Daoy (cell line): ENCODE measurements around the gene LRRK2. TPM values are rescaled to one million over a fixed set of nuclear protein-coding genes. Genes with fewer than 3 reads are reported as not detected.
"Not testable (repeated sequence)": the region's sequence is repeated elsewhere in the genome, so short reads cannot be mapped to it uniquely, and the experiment has no call there.

Source experiments
- DNase-seq: peaks from one replicate; pipeline ENCODE4 v3.0.0-alpha.2; 2015; ENCODE audit warnings: low read depth
- total RNA-seq: library from RNA; depleted of rRNA; stranded (reverse); fragments of >200 nt; shearing (Covaris generic); gene quantifications from 2 replicates; pipeline ENCODE4 v1.2.3, GENCODE V29; 2014

The LRRK2 gene
- total RNA-seq, 1 experiment from 2014 or later = 1.5 TPM

- DNase-seq = no peak
Observed at GRCh38 chr12:40313928-40314327, 89.1 kb downstream of the LRRK2 start.

- DNase-seq = no peak
Observed at GRCh38 chr12:40314927-40315326, 90.1 kb downstream of the LRRK2 start.

DNA sequence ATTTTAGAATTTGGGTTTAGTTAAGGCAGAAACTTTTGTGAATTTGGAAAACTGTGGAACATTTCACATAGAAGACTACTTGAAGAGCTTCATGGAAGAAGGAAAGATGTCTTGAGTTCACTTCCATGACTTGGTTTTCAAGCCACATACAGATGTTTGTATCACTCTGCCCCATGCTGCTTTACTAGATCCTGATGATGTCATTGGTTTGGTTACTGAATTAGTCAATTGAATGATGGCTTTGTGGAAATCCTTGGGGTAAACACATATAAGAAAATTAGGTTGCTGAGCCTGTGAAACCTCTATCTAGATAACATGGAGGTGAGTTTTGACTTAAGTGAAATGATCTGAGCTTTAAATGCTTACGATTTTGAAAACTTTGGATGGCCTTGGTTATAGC lies 90.6 kb downstream of the LRRK2 start:
- no peak for DNase-seq

GRCh38 chr12:40324261-40324660 lies 99.5 kb downstream of the LRRK2 start:
- no peak for DNase-seq

- peak; percentile 58 for DNase-seq
Observed at GRCh38 chr12:40325349-40325960, 100.7 kb downstream of the LRRK2 start.

DNA sequence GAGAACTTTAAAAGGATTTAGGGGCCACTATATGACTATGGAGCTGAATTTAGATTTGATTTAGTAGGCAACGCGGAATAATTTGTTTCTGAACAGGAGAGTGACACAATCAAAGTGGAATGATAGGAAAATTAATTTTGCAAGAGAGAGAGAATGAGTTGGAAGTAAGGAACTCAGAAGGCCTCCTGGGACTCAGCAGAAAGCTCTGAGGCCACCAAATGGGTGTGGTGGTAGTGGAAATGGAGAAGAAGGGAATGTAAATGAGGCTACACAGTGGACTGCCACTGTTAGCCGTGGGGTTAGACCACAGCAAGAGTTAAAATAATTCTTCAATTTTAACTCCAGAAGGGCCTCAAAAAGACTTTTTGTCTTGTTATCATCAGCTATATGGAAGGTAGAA lies 102.7 kb downstream of the LRRK2 start:
- no peak for DNase-seq

DNA sequence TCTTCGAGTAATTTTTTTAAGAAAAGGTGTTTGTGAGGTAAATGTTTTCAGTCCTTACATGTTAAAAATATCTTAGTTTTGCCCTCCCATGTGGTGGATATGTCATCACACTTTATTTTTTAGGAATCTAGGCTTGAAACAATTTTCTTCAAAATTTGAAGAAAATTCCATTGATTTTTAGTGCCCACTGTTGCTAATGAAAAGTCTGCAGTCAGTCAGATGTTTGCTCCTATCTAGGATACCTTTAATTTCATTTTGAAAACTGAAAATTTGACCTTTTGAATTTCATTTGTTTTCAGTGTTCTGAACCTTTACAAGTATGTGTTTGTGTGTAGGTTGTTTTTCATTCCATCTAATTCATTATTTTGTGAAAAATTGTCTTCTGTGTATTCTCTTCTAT lies 105.4 kb downstream of the LRRK2 start:
- DNase-seq = no peak

DNA sequence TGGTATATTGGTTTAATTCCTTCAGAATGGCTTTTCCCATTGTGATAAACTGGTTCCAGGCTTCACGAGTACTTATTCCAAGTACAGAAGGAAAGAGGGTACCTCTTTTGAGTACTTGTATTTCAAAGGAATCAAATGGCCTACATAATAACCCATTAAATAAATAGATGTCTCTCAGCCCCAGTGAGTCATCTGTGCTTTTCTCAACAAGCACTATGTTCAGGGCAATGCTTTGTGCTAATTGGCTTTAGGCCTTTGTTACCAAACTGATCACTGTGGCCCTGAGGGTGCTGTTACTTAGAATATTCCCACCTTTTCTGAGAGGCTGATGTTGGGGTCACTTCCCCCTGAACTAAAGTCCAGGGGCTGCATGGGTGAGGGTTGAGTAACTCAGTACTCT lies 107.1 kb downstream of the LRRK2 start:
- no peak for DNase-seq

- DNase-seq = no peak
Observed at GRCh38 chr12:40335991-40336390, 111.2 kb downstream of the LRRK2 start.

- DNase-seq = no peak
Observed at GRCh38 chr12:40336573-40337199, 111.9 kb downstream of the LRRK2 start.

DNA sequence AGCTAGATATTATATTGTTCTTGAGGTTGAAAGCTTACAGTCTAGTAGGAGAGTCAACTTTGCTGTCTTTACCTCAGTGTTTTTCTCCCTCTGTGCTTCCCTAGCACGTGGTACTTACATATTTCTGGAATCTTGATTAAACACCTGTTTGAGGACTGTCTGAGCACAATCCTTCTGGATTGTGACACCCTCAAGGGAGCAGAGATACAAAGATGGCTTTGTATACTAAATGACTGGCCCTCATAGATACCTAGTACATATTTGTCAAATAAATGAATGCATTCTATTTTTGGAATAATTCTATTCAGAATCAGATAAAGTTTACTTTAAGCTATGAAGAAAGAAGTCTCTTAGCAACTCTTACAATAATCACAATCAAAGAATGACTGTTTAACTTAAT lies 113.3 kb downstream of the LRRK2 start:
- DNase-seq = no peak

DNA sequence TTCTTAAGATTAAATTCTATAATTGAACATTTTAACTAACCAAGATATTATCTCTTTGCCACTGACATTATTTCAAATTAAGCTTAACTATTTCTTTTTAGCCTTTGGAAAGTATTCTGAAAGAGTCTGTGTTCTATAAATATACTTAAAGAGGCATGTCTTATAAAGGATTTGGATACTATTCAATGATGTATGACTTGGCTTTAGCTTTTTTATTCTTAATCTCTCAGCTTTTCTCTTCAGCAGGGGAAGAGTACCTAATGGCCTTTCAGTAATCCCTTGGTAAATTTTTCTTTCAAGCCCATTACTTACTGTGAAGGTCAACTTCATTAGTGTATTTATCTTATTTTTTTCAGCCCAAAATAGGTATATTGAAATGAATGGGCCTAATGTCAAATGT lies 113.8 kb downstream of the LRRK2 start:
- no peak for DNase-seq

DNA sequence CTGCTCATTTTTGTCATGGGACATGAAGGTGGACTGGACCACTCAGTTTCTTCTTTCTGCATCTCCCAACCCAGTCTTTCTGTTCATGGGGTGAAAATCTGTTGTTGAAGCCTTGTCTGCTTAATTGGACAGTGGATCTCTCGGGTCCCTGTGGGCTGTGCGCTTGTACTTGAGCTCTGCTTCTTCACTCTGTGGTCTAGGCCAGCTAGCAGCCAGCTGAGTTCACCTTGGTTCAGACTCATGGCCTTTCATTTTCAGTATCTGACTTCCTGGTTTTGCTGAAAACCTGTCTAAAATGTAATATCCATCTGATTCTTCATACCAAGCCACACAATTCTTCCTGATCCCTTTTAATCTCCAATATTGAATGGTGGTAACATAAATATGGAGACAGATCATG lies 117.2 kb downstream of the LRRK2 start:
- DNase-seq = no peak

DNA sequence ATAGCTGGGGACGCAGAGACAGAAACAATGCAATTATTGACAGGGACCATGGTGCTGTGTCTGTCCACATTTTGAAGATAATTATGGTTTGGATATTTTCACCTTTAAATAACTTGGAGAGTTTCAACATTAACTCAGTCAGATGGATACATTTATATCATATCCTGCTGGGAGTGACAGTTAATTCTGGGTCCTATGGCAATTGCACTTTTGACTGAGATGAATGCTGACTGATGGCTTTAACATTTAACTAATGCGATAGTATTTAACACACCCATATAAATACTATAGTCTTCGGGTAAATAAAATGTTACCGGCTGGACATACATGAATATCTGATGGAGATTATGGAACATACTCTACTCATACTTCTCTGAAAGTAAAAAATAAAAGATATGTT lies 118.3 kb downstream of the LRRK2 start:
- DNase-seq = no peak

- DNase-seq = no peak
Observed at GRCh38 chr12:40344312-40344711, 119.5 kb downstream of the LRRK2 start.

GRCh38 chr12:40351976-40352375 lies 127.2 kb downstream of the LRRK2 start:
- DNase-seq = no peak

- no peak for DNase-seq
Observed at GRCh38 chr12:40375076-40375475, 150.3 kb downstream of the LRRK2 start.

DNA sequence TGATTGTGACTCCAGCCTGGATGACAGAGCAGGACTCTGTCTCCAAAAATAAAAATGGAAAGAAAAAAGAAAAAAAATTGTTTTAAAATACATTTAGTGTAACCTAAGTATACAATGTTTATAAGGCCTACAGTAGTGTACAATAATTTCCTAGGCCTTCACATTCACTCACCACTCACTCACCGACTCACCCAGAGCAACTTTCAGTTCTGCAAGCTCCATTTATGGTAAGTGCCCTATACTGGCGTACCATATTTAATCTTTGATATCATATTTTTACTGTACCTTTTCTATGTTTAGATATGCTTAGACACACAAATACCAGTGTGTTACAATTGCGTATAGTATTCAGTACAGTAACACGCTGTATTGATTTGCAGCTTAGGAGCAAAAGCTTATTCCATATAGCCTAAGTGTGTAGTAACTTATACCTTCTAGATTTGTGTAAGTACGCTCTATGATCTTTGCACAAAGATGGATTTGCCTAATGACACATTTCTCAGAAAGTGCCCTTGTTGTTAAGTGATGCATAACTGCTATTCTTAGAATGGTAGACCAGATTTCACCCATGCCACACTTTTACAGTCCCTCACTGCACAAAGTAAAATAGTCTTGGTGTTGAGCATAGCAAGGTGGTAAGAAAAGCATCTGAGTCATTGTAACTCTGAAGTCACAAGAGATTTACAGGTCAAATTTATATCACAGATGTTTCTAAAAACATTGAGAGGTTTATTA lies 151.9 kb downstream of the LRRK2 start:
- no peak for DNase-seq

DNA sequence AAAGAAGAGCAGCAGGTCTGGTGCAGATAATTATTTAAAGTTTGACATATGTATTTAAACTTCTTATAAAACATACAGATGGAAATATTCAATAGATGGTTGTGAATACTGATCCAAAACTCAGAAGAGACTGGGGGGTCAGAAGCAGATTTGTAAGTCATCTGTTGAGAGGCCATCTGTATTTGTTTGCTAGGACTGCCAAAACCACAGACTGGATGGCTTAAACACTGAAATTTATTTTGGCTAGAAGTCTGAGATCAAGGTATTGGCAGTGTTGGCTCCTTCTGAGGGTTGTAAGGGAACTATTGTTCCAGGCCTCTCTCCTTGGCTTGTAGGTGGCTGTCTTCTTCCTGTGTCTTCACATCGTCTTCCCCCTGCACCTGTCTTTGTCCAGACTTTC lies 153.9 kb downstream of the LRRK2 start:
- no peak for DNase-seq

GRCh38 chr12:40382217-40382616 lies 157.4 kb downstream of the LRRK2 start:
- no peak for DNase-seq

- not testable (repeated sequence) for DNase-seq
Observed at GRCh38 chr12:40387279-40387678, 162.5 kb downstream of the LRRK2 start.

- no peak for DNase-seq
Observed at GRCh38 chr12:40390980-40391379, 166.2 kb downstream of the LRRK2 start.

DNA sequence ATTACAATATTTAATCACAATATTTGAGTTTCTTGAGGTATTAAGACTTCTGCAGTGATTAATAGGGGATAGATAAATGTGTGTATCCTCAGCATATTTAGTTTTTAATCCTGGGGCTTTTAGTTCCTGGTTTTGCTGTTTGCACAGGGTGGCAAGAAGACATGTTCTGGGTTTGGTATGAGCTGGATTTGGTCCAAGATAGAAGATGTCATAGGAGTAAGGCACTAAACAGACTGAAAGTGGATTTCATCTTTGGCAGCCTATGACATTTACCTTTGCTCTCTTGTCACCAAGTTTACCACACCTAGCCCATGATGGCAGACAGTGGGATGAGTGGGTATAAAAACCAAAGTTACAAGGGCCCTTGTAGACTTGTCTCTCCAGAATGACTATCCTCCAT lies 168.2 kb downstream of the LRRK2 start:
- DNase-seq = no peak
